Endodermal cell (in vitro differentiated cells): ENCODE data around the gene THUMPD1. TPM values are rescaled to one million over a fixed set of nuclear protein-coding genes. Genes with fewer than 3 reads are reported as not detected.
"Not testable (repeated sequence)": the region's sequence is repeated elsewhere in the genome, so short reads cannot be mapped to it uniquely, and the experiment has no call there.

Source experiments
- DNase-seq: peaks from one replicate; pipeline ENCODE4 v3.0.0-alpha.2; 2017
- H3K27ac ChIP-seq: 2 replicates; pipeline ENCODE4 v1.5.1; 2013; ENCODE audit warnings: mild to moderate bottlenecking, low read depth, low read length, moderate library complexity
- H3K27me3 ChIP-seq: 2 replicates; pipeline ENCODE4 v1.6.1; 2013; ENCODE audit warnings: mild to moderate bottlenecking, low read length, moderate library complexity; ENCODE audit not compliant: insufficient read depth, control insufficient read depth, poor library complexity, severe bottlenecking
- H3K36me3 ChIP-seq: 2 replicates; pipeline ENCODE4 v1.7.0; 2013; ENCODE audit warnings: mild to moderate bottlenecking, low read length, moderate library complexity; ENCODE audit not compliant: control insufficient read depth, insufficient read depth
- H3K4me1 ChIP-seq: one replicate; pipeline ENCODE4 v1.7.0; 2013; ENCODE audit warnings: low read length; ENCODE audit not compliant: control insufficient read depth, insufficient read depth
- H3K4me3 ChIP-seq: 2 replicates; pipeline ENCODE4 v1.5.1; 2013; ENCODE audit warnings: mild to moderate bottlenecking, low read length, moderate library complexity
- H3K9ac ChIP-seq: 2 replicates; pipeline ENCODE4 v1.6.1; 2013; ENCODE audit warnings: mild to moderate bottlenecking, low read length, moderate library complexity; ENCODE audit not compliant: poor library complexity, severe bottlenecking; ENCODE audit errors: extremely low read depth
- H3K9me3 ChIP-seq: 2 replicates; pipeline ENCODE4 v1.6.1; 2013; ENCODE audit warnings: mild to moderate bottlenecking, low read length, moderate library complexity; ENCODE audit not compliant: control insufficient read depth
- H3K27ac Mint-ChIP-seq: 2 replicates; pipeline ENCODE4 v1.8.0; 2020; ENCODE audit warnings: mixed read lengths
- H3K27me3 Mint-ChIP-seq: 2 replicates; pipeline ENCODE4 v1.8.0; 2021; ENCODE audit warnings: mild to moderate bottlenecking, mixed read lengths; ENCODE audit not compliant: insufficient read depth
- H3K36me3 Mint-ChIP-seq: 2 replicates; pipeline ENCODE4 v1.8.0; 2020; ENCODE audit warnings: low read depth, mixed read lengths
- H3K4me1 Mint-ChIP-seq: 2 replicates; pipeline ENCODE4 v1.8.0; 2020; ENCODE audit warnings: mixed read lengths
- H3K4me3 Mint-ChIP-seq: 2 replicates; pipeline ENCODE4 v1.8.0; 2020; ENCODE audit warnings: mild to moderate bottlenecking, moderate library complexity, mixed read lengths
- H3K9me3 Mint-ChIP-seq: 2 replicates; pipeline ENCODE4 v1.8.0; 2020; ENCODE audit warnings: mild to moderate bottlenecking, mixed read lengths
- CTCF ChIP-seq: fragments of 200-600 bp; sonication (generic); conservative IDR thresholded peaks from 2 replicates; pipeline ENCODE4 v1.5.0; 2021; ENCODE audit warnings: antibody characterized with exemption, mild to moderate bottlenecking
- WGBS, 2 experiments: methylation state at CpG; one replicate each; pipeline versions ENCODE4 v1.1.5 to v1.1.7; 2013; ENCODE audit warnings: missing lambda C conversion rate in 2 of 2, mixed read lengths in 1 of 2; ENCODE audit not compliant: insufficient coverage in 1 of 2, insufficient read length in 1 of 2; 5-methylcytosine and 5-hydroxymethylcytosine counted together
- total RNA-seq, 2 donors: library from RNA; stranded (reverse); fragmentation: NEBNext Ultra II Directional in 1 of 2; extraction: Animal tissue kit (Norgen Biotek cat#: 25700) in 1 of 2; gene quantifications; 2 replicates in 1 of 2; 3 replicates in 1 of 2; pipeline ENCODE4 v1.2.1, GENCODE V29; 2021

THUMPD1 gene
- total RNA-seq, 2 donors from 2014 or later = 42.3 to 55.8 TPM

GRCh38 chr16:20765732-20766131 lies 24.1 kb upstream of the THUMPD1 start:
- no peak for TF ChIP-seq CTCF
- Histone ChIP-seq H3K27me3 (peaks cover 7% of the 10 kb centered on the region), H3K27ac (no peak overlapping the region), H3K4me1 (no peaks in the 10 kb centered on the region), H3K4me3 (no peak overlapping the region), H3K9ac (no peak overlapping the region), H3K36me3 (no peaks in the 10 kb centered on the region), H3K9me3 (peaks cover 6% of the 10 kb centered on the region)
- H3K27ac Mint-ChIP-seq = no peak overlapping the region
- no peak for DNase-seq
- 60 to 96% methylated on average over 1 to 2 of the region's 2 CpGs for WGBS, 2 experiments
- H3K27me3 Mint-ChIP-seq = peaks cover 4% of the 10 kb centered on the region
- H3K4me1 Mint-ChIP-seq = peaks cover 6% of the 10 kb centered on the region
- H3K4me3 Mint-ChIP-seq = no peak overlapping the region
- H3K36me3 Mint-ChIP-seq = no peaks in the 10 kb centered on the region
- peaks cover 18% of the 10 kb centered on the region for H3K9me3 Mint-ChIP-seq

DNA sequence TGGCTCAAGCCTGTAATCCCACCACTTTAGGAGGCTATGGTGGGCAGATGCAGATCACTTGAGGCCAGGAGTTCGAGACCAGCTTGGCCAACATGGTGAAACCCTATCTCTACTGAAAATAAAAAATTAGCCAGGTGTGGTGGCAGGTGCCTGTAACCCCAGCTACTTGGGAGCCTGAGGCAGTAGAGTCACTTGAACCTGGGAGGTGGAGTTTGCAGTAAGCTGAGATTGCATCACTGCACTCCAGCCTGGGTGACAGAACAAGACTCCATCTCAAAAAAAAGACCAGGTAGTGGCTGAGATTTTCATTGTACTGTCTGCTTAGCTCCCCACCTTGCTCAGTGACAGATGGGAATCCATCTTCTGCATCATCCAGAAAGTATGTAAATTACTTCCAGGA lies 22.8 kb upstream of the THUMPD1 start:
- DNase-seq, H3K4me3 Mint-ChIP-seq, H3K27me3 ChIP-seq, H3K4me1 ChIP-seq, H3K9ac ChIP-seq, H3K27ac Mint-ChIP-seq, H3K36me3 ChIP-seq, H3K36me3 Mint-ChIP-seq, H3K4me1 Mint-ChIP-seq, H3K4me3 ChIP-seq, H3K27ac ChIP-seq, H3K9me3 ChIP-seq, H3K27me3 Mint-ChIP-seq: not testable (repeated sequence)
- peaks cover 18% of the 10 kb centered on the region for H3K9me3 Mint-ChIP-seq
- 86% methylated on average over 1 of the region's 1 CpG; no CpG with 5 or more reads in 1 of the 2 experiments for WGBS, 2 experiments

GRCh38 chr16:20763461-20764232 lies 22.0 kb upstream of the THUMPD1 start, which contains the start of gene ACSM3:
ACSM3 (plus strand) TSS chr16:20764014; CDS start chr16:20770035, 6,021 bp downstream.
- DNase-seq = peak; percentile 90
- no peaks in the 10 kb centered on the region for H3K27me3 ChIP-seq
- no peaks in the 10 kb centered on the region for H3K36me3 Mint-ChIP-seq
- H3K4me1 ChIP-seq = no peaks in the 10 kb centered on the region
- peaks cover 18% of the 10 kb centered on the region for H3K9me3 Mint-ChIP-seq
- H3K4me3 Mint-ChIP-seq = peak within 1 kb of the TSS; percentile 58
- peaks cover 6% of the 10 kb centered on the region for H3K4me1 Mint-ChIP-seq
- H3K9me3 ChIP-seq = peaks cover 6% of the 10 kb centered on the region
- no peaks in the 10 kb centered on the region for H3K36me3 ChIP-seq
- H3K27ac Mint-ChIP-seq = peak within 1 kb of the TSS; percentile 65
- peaks cover 4% of the 10 kb centered on the region for H3K27me3 Mint-ChIP-seq
- H3K4me3 ChIP-seq = peak within 1 kb of the TSS; percentile 77
- no peak within 1 kb of the TSS for H3K9ac ChIP-seq
- H3K27ac ChIP-seq = no peak within 1 kb of the TSS
- TF ChIP-seq CTCF = no peak
- WGBS, 2 experiments = 52 to 53% methylated on average over 8 to 10 of the region's 10 CpGs
